Ascending aorta (tissue), 2 donors: ENCODE measurements around the gene C15orf61. TPM values are rescaled to one million over a fixed set of nuclear protein-coding genes. Genes with fewer than 3 reads are reported as not detected.

ENCODE experiments used
- DNase-seq, 2 donors: peaks; one replicate each; pipeline ENCODE4 v3.0.0-alpha.2; 2019; ENCODE audit warnings: low spot score in 2 of 2
- H3K27ac ChIP-seq, 2 donors: fragments of 200-600 bp; sonication (generic); one replicate each; pipeline ENCODE4 v1.5.1; 2016 to 2017; ENCODE audit warnings: mild to moderate bottlenecking in 1 of 2
- H3K27me3 ChIP-seq: fragments of 200-600 bp; sonication (generic); one replicate; pipeline ENCODE4 v1.5.1; 2017
- H3K36me3 ChIP-seq, 2 donors: fragments of 200-600 bp; sonication (generic); one replicate each; pipeline ENCODE4 v1.5.1; 2016
- H3K4me1 ChIP-seq, 2 donors: fragments of 200-600 bp; sonication (generic); one replicate each; pipeline ENCODE4 v1.5.1; 2016 to 2017; ENCODE audit warnings: mild to moderate bottlenecking in 1 of 2
- H3K4me3 ChIP-seq, 2 donors: fragments of 200-600 bp; sonication (generic); one replicate each; pipeline ENCODE4 v1.5.1; 2016 to 2017; ENCODE audit warnings: mild to moderate bottlenecking in 1 of 2
- H3K9me3 ChIP-seq, 2 donors: fragments of 200-600 bp; sonication (generic); one replicate each; pipeline ENCODE4 v1.5.1; 2016
- intact Hi-C: fragments of 100-400 bp; cut with DNase I; formaldehyde crosslinking; loops from one replicate; pipeline ENCODE4 v1.15.1; 2023
- total RNA-seq: library from RNA; depleted of rRNA; stranded (reverse); fragments of >200 nt; gene quantifications from one replicate; pipeline ENCODE4 v1.1.0, GENCODE V29; 2016
- TF ChIP-seq, protein P1 (sequence below), 3 experiments: fragments of 200-600 bp in 2 of 3; fragments of 450-650 bp in 1 of 3; sonication (generic) in 2 of 3; IDR thresholded peaks; one replicate each; pipeline ENCODE4 v1.5.1; 2016 to 2019; ENCODE audit warnings: antibody characterized with exemption in 3 of 3, mild to moderate bottlenecking in 1 of 3, moderate library complexity in 1 of 3

The C15orf61 gene
- total RNA-seq, 1 donor from 2014 or later = 2.3 TPM

GRCh38 chr15:67481680-67482079 lies 39.3 kb upstream of the C15orf61 start:
- DNase-seq = no peak
- H3K4me1 ChIP-seq = no peaks in the 10 kb centered on the region
- H3K27me3 ChIP-seq = no peaks in the 10 kb centered on the region
- H3K9me3 ChIP-seq = no peaks in the 10 kb centered on the region
- TF ChIP-seq, protein P1, sequence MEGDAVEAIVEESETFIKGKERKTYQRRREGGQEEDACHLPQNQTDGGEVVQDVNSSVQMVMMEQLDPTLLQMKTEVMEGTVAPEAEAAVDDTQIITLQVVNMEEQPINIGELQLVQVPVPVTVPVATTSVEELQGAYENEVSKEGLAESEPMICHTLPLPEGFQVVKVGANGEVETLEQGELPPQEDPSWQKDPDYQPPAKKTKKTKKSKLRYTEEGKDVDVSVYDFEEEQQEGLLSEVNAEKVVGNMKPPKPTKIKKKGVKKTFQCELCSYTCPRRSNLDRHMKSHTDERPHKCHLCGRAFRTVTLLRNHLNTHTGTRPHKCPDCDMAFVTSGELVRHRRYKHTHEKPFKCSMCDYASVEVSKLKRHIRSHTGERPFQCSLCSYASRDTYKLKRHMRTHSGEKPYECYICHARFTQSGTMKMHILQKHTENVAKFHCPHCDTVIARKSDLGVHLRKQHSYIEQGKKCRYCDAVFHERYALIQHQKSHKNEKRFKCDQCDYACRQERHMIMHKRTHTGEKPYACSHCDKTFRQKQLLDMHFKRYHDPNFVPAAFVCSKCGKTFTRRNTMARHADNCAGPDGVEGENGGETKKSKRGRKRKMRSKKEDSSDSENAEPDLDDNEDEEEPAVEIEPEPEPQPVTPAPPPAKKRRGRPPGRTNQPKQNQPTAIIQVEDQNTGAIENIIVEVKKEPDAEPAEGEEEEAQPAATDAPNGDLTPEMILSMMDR (IDR thresholded peaks at IDR 0.05) = no peak
- no peak overlapping the region for H3K4me3 ChIP-seq
- intact Hi-C loops = no loop called here
- H3K27ac ChIP-seq = no peak overlapping the region
- H3K36me3 ChIP-seq = no peaks in the 10 kb centered on the region

- Histone ChIP-seq H3K36me3 (no peaks in the 10 kb centered on the region), H3K4me3 (no peak overlapping the region), H3K4me1 (no peaks in the 10 kb centered on the region), H3K9me3 (no peaks in the 10 kb centered on the region), H3K27me3 (no peaks in the 10 kb centered on the region), H3K27ac (no peak overlapping the region)
- intact Hi-C loops = no loop called here
- no peak for DNase-seq
- TF ChIP-seq, protein P1 (IDR thresholded peaks at IDR 0.05) = no peak
Measured at GRCh38 chr15:67495585-67495984, 25.3 kb upstream of the C15orf61 start.

- no peaks in the 10 kb centered on the region for H3K27me3 ChIP-seq
- no peaks in the 10 kb centered on the region for H3K9me3 ChIP-seq
- no peak overlapping the region for H3K27ac ChIP-seq
- no peak for DNase-seq
- TF ChIP-seq, protein P1 (IDR thresholded peaks at IDR 0.05) = peak in 1 of 3 experiments; percentile 41
- H3K4me3 ChIP-seq = no peak overlapping the region
- no peaks in the 10 kb centered on the region for H3K36me3 ChIP-seq
- intact Hi-C loops = no loop called here
- H3K4me1 ChIP-seq = no peaks in the 10 kb centered on the region
Measured at GRCh38 chr15:67501177-67501835, 19.6 kb upstream of the C15orf61 start.

DNA sequence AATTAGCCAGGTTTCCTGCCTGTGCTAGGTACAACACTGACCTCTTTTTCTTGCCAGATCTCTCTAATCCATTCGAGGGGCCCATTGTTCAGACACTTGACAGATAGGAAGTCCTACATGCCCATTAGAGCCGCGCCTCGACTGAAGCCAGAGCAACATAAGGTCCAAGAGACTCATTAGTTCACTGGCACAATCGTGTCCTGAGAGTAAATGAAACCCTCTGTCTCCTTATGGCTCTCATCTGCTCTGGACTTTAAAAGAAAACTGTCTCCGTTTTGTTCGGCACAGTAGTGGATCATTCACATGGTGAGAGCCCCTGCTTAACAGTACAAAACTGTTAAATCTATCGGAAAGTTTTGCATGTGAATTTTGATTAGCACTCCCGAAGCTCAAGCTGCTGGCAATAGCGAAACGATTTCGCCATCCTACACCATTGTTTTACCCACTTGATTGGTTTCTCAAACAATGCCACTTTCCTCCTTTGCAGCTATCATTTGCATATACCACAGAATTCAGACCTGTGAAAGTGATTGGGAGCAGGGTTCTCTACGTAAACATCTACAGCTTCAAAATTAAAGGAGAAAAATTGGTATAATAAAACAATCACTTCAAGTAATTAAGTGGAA lies 19.0 kb upstream of the C15orf61 start:
- Histone ChIP-seq H3K27ac (no peak overlapping the region), H3K9me3 (no peaks in the 10 kb centered on the region), H3K4me1 (no peaks in the 10 kb centered on the region), H3K4me3 (no peak overlapping the region), H3K36me3 (no peaks in the 10 kb centered on the region), H3K27me3 (no peaks in the 10 kb centered on the region)
- intact Hi-C loops = no loop called here
- TF ChIP-seq, protein P1 (IDR thresholded peaks at IDR 0.05) = no peak
- no peak for DNase-seq

DNA sequence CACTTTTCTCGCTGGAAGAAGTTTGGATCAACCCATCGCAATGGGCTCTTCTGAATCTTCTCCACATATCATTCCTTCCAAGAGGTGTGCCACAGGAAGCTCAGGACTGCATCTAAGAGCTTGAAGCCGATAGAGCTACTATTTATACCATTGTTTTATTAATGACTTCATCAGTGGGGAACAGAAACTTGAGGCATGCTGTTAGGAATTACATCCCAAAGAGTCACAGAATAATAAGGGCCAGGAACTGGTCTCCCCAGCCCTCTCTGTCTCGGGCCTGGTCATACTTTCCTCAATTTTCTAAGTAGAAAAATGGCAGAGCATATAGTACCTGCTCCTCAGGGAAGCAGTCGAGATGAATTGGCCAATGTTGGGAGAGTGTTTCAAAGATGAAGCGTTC lies 16.9 kb upstream of the C15orf61 start:
- H3K27me3 ChIP-seq = no peaks in the 10 kb centered on the region
- intact Hi-C loops = no loop called here

More for the DNA sequence above, 16.9 kb upstream of the C15orf61 start:
- H3K4me1 ChIP-seq = no peaks in the 10 kb centered on the region
- no peaks in the 10 kb centered on the region for H3K36me3 ChIP-seq
- H3K9me3 ChIP-seq = no peaks in the 10 kb centered on the region
- H3K27ac ChIP-seq = no peak overlapping the region
- no peak overlapping the region for H3K4me3 ChIP-seq
- TF ChIP-seq, protein P1 (IDR thresholded peaks at IDR 0.05) = no peak
- DNase-seq = no peak
